RWPE2 (cell line): ENCODE results near the gene CLOCK.

ENCODE experiments used
- ATAC-seq: fragments of 200-7000 bp; cut with Tn5 transposase; 3 replicates; pipeline ENCODE4 v1.9.1; 2021; ENCODE audit warnings: low read depth
- DNase-seq: peaks from one replicate; pipeline ENCODE4 v3.0.0-alpha.2; 2020; ENCODE audit warnings: low spot score
- H3K27ac ChIP-seq: fragments of 450-650 bp; 2 replicates; pipeline ENCODE4 v1.5.1; 2017; ENCODE audit warnings: mild to moderate bottlenecking; ENCODE audit not compliant: poor library complexity, severe bottlenecking
- H3K27me3 ChIP-seq: fragments of 250-450 bp; sonication (Bioruptor Pico); 2 replicates; pipeline ENCODE4 v1.5.1; 2021; ENCODE audit warnings: mild to moderate bottlenecking, moderate library complexity; ENCODE audit not compliant: insufficient read depth, poor library complexity, severe bottlenecking
- H3K36me3 ChIP-seq: fragments of 250-450 bp; sonication (Bioruptor Pico); 2 replicates; pipeline ENCODE4 v1.5.1; 2020; ENCODE audit warnings: low read depth, mild to moderate bottlenecking, moderate library complexity
- H3K4me1 ChIP-seq: fragments of 250-450 bp; sonication (Bioruptor Pico); 2 replicates; pipeline ENCODE4 v1.5.1; 2021; ENCODE audit warnings: mild to moderate bottlenecking, moderate library complexity; ENCODE audit not compliant: insufficient read depth, poor library complexity, severe bottlenecking
- H3K4me3 ChIP-seq: fragments of 250-450 bp; sonication (Bioruptor Pico); 2 replicates; pipeline ENCODE4 v1.5.1; 2021; ENCODE audit warnings: mild to moderate bottlenecking, moderate library complexity; ENCODE audit not compliant: severe bottlenecking
- H3K9me3 ChIP-seq: fragments of 250-450 bp; sonication (Bioruptor Pico); 2 replicates; pipeline ENCODE4 v1.5.1; 2021; ENCODE audit warnings: mild to moderate bottlenecking, moderate library complexity; ENCODE audit not compliant: severe bottlenecking
- CTCF ChIP-seq: fragments of 450-650 bp; IDR thresholded peaks from one replicate; pipeline ENCODE4 v1.5.1; 2017; ENCODE audit warnings: mild to moderate bottlenecking, moderate library complexity; ENCODE audit not compliant: poor library complexity, severe bottlenecking

The CLOCK gene

DNA sequence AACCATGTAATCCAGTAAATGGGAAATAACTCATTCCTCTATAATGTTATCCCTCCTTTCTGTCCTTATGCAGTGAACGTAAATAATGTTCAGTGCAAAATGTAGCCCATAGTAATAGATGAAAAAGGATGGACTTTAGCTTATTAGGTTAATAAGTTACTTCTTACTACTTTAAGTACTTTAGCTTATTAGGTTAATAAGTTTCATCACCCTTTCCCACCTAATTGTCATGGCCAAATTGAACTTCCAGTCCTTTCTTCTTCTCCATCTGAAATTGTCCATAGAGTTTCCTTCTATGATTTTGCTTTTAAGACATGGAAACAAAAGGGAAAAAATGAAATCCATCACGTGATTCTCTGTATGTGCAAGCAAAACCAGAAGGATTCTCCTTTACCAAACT, 166.1 kb downstream of the CLOCK start:
- Histone ChIP-seq H3K27ac (no peak overlapping the region), H3K4me3 (no peak overlapping the region), H3K4me1 (peaks cover 12% of the 10 kb centered on the region), H3K9me3 (no peaks in the 10 kb centered on the region), H3K36me3 (no peaks in the 10 kb centered on the region), H3K27me3 (no peaks in the 10 kb centered on the region)
- DNase-seq (no peak), ATAC-seq (no peak)
- TF ChIP-seq CTCF = no peak

DNA sequence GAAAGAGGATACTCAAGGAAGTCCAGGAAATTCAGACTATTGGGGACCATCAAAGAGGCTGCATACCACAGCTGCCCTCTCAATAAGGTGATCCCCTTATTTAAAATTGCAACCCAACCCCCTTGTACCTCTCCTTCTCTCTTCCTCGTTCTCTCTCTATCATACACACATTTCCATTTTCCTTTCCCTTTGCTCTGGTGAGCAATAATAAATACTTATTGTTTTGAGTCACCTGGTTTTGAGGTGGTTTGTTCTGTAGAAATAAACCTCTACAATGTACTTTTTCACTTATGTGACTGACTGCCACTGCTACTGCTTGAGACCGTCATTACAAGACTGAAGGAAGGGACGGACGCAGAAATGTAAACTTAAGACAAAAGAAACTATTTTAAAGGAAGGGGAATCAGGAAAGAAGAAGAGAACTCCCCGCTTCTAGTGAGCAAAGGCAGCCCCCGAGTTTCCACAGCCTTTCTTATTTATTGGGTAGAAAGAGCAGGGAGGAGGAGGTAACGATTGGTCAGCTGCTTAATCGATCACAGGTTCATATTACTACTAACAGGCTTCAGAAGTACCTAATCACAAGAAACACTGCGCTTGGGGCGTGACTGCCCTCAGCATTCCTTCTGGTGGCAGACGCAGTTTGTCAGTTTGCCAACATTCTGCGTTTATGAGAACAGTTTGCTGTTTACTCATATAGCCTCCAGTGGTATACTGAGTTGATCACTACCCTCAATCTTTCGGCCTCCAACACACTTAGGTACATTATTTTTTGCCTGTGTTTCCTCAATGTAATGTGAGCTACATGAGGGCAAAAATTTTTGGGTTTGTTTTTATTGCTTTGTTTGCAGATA, 167.9 kb downstream of the CLOCK start:
- no peak overlapping the region for H3K4me3 ChIP-seq
- H3K4me1 ChIP-seq = peaks cover 12% of the 10 kb centered on the region
- no peaks in the 10 kb centered on the region for H3K9me3 ChIP-seq
- DNase-seq (peak; percentile 76), ATAC-seq (peak; percentile 92)
- no peak for TF ChIP-seq CTCF
- no peaks in the 10 kb centered on the region for H3K36me3 ChIP-seq
- peak overlapping the region; percentile 47 for H3K27ac ChIP-seq
- H3K27me3 ChIP-seq = no peaks in the 10 kb centered on the region
